GM19193 (cell line): ENCODE measurements around the gene COL8A2.

Experiments used
- POLR2A ChIP-seq: IDR thresholded peaks from 4 replicates; pipeline ENCODE4 v1.6.1; 2011; ENCODE audit not compliant: insufficient read depth, insufficient read length; ENCODE audit errors: extremely low read depth

Gene COL8A2

DNA sequence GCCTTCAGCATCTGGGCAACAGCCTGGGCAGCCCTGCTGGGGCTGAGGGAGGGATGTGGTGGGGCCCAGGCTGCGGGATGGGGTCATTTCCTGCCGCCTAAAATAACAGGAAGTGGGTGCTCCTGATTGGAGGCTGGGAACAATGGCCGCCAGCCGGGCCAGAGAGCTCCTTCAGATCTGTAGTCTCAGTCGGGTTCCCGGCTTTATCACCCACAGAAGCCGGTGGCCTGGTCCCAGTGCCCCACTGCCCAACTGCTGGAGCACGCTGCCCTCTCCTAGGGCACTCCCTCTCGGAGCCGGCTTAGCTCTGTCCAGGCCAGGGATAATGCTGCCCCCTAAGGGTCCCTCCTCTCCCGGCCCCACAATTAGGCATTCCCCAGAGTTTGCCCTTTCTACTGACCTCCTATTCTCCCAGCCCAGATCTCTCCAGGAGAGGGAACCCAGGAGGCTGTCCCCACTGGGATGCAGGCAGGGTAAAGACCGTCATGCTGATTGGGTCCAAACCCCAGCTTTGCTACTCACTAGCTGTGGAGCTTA, 36.0 kb upstream of the COL8A2 start:
- peak; percentile 79 for TF ChIP-seq POLR2A

- no peak for TF ChIP-seq POLR2A
These were observed 35.4 kb upstream of the COL8A2 start for GRCh38 chr1:36160388-36160948.

DNA sequence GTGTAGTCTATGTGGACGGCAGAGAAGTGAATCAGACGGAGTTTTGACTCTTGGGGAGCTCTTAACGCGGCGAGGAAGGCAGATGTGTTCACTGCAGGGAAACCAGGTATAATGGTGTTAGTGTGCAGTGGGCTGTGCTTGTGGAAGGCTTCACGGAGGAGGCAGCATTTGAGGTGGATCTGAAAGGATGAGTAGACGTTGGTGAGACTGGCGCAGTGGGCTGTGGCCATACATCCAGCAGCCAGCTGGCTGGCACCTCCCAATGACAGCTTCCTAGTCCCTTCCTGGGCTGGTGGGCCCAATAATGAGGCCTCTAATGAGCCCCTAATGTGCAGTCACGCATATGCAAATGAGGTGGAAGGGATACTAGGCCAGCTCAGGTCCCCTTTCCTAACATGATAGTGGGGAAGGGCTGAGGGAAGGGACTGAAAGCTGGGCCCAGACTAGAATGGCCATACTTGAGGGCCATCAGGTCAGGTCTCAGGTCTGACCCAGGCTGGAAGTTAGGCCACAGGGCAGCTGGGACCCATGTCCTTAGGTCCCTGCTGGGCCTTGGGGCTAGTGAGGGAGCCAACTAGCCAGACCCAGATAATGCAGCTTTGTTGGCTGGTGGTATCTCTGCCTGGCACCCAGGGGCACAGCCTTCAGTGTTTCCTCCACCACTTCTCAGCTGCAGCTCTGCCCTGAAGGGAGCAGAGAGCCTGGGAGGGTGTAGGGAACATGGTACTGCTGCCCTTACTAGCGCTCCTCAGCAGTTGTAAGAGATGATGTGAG, 34.8 kb upstream of the COL8A2 start:
- TF ChIP-seq POLR2A = no peak

DNA sequence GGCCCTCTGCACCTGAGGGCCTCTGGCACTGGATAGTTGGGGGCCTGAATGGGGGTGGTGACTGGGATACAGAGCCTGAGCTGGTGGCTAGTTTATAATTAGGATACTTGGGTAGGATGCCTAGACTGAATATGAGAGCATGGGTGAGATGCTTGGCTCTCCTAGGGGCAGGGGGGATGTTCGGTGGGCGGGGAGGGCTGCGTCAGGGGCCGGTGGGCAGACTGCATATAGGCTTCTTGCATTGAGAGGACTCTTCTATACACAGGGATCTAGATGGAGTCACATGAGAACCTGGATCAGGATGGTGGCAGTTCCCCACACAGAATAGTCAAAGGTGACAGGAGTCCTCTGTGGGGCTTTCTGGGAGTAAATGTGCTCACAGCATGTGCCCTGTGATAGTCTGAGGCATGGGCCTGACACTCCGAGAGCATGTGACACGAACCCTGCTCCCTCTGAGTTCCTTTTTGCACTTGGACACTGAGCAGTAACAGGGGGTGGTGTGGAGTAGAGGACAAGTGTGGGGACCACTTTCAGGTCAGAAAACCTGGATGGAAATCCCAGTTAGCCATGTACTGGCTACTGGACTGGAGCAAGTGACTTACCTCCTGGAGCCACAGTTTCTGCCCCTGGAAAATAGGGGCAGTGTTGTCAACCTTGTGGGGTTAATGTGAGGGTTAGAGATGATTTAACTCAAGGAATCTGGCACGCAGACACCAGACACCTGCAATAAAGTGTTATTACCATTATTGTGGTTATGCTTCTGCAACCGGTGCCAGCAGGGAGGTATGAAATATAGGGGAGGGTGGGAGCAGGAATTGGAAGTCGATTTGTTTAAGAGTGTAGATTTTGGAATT, 33.2 kb upstream of the COL8A2 start:
- TF ChIP-seq POLR2A = no peak

DNA sequence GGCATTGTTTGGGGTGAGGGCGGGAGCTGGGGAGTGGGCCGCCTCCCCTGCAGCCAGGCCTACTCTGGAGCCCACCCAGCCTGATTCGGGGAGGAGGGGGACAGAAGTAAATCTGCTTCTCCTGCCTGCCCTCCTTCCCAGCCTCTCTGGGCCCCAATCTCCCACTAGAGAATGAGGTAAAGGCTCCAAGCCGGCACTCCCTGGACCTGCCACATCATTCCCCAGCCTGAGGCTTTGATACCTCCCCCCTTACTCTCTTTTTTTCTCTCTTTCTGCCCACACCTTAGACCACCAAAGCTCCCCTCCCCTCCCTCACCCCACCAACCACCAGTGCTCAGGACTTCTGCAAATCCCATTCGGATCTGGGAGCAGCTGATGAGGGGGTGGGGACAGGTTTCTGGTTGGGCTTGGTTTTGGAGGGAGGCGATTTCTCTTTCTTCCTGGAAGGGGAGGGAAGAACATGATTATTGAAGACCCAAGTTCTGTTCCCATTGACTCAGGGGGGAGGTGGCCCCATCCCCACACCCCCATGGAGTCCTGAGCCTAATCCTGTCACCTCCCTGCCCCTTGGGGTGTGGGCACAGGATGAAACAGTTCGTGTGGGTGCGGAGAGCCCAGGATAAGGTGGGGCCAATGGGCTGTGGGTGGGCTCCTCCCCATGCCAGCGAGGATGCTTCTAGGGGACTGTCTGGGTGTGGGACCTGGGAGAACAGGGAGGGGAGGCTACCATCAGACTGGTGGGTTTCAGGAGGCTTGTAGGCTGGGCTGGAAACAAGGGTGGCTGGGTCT, 32.3 kb upstream of the COL8A2 start:
- TF ChIP-seq POLR2A = no peak

DNA sequence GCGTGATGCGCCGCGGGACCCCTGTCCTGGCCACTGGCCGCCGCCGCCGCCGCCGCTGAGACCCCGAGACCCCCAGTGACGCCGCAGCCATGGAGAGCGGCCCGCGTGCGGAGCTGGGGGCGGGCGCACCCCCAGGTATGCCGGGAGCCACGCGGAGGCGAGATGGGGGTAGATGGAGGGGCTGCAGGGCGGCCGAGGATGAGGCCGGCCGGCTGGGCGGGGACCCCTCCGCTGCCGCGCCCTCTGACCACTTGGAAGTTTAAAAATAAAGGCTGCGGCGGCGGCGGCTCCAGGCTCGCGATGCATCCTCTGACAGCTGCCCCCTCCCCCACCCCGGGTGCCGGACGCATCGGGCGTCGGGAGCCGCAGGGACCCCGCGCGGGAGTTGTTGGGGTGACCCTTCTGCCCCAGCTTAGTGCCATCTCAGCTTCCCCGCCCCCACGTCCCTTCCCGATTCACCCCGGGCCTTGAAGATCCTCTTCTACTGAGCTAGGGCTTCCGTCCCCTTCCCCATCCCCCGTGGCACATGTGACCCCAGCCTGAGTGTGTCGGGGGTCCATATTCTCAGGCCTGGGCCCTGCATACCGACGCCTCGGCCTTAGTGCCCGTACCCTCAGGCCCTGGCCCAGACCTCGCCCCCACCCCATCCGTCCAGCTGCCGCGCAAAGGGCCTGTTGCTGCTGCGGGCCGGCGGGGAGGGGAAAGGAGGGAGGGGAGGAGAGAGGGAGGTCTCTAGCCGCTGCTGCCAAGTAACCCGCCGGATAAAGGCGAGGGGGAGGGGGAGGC, 31.5 kb upstream of the COL8A2 start:
- peak; percentile 2 for TF ChIP-seq POLR2A

- TF ChIP-seq POLR2A = peak; percentile 93
These were observed 30.6 kb upstream of the COL8A2 start, which contains the start of gene MAP7D1 for GRCh38 chr1:36155408-36156328. TSS of gene MAP7D1 (plus strand) at chr1:36156160. CDS start at chr1:36156418, 258 bp downstream.

DNA sequence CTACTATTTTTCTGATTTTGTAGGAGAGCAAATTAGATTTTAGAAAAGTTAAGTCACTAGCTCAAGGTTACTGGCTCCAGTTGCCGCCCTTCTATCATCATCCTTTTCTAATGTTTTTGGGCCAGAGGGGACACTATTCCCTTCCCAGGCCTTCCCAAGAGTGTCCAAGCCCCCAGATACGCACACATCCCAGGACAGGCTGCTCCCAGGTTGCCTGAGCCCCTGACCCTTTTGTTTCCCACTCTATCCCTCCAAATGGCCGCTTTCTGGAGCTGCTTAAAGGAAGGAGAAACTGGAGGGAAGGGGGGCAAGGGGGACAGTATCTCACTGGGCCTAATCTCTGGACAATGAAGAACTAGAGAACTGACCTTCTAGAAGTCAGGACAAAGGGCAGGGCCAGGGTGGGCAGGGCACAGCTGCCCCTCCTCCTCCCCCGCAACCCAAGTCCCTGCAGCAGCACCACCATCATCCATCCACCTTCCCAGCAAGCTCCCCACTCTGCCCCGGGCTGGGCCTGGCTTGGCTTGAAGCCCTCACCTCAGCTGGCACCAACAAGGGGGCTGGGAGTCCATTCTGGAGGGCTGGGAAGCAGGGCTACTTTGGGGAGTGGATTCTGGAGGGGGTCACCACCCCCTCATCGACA, 29.9 kb upstream of the COL8A2 start:
- TF ChIP-seq POLR2A = no peak

- TF ChIP-seq POLR2A = no peak
These were observed 29.3 kb upstream of the COL8A2 start for GRCh38 chr1:36154335-36154734.

- no peak for TF ChIP-seq POLR2A
These were observed 28.5 kb upstream of the COL8A2 start for GRCh38 chr1:36153476-36153875.

DNA sequence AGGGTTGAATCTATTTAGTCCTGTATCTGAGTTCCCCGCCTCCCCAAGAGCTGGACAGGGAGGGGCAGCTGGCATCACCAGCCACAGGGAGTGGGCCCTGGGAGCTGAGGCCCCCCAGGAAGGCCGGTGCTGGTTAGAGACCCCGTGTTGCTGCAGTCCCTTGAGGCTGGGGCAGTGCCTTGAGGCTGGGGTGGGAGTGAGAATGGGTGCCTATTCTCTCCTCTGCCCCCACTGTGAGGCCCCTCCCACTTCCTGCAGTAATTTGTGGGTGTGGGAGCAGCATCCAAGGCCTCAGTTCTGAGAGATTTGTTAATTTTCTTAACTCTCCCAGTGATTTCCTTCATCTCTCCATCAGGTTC, 26.8 kb upstream of the COL8A2 start:
- peak; percentile 35 for TF ChIP-seq POLR2A

GRCh38 chr1:36151134-36151844, 26.3 kb upstream of the COL8A2 start:
- no peak for TF ChIP-seq POLR2A
